Measurements from ENCODE around the gene RDH14. TPM values are rescaled to one million over a fixed set of nuclear protein-coding genes. Genes with fewer than 3 reads are reported as not detected.

Gene RDH14
- polyA plus RNA-seq, 1 donor (not counting 4 experiments of a cell fraction or from before 2014, with no cell fraction given) = 29.6 TPM

- no peaks in the 10 kb centered on the region for H4K20me1 ChIP-seq (ENCODE audit: control insufficient read depth, extremely low read depth, insufficient read depth, low read length)
- H3K4me3 ChIP-seq (ENCODE audit: control insufficient read depth in 2 of 3, extremely low read depth in 1 of 3, insufficient read depth in 2 of 3, low read depth in 1 of 3, low read length in 3 of 3) = no peak overlapping the region
- no peaks in the 10 kb centered on the region for H3K9me1 ChIP-seq (ENCODE audit: control insufficient read depth, extremely low read depth, insufficient read depth, low read length)
- H3K36me3 ChIP-seq (ENCODE audit: control insufficient read depth in 2 of 2, extremely low read depth in 1 of 2, insufficient read depth in 2 of 2, low read length in 2 of 2) = no peaks in the 10 kb centered on the region
- dilution Hi-C loops (cut with MboI; ENCODE audit: extremely low pct_ligation_motif_present, low sequenced_read_pairs) = no loop called here
- H3K9me3 ChIP-seq (ENCODE audit: control insufficient read depth, low read depth, low read length) = no peaks in the 10 kb centered on the region
- H3K4me1 ChIP-seq (ENCODE audit: control insufficient read depth, extremely low read depth, insufficient read depth, low read length) = no peaks in the 10 kb centered on the region
- no peak overlapping the region for H3K4me2 ChIP-seq (ENCODE audit: control insufficient read depth, extremely low read depth, insufficient read depth, low read depth, low read length)
- no peak overlapping the region for H2AFZ ChIP-seq (ENCODE audit: control insufficient read depth, low read length)
- TF ChIP-seq EZH2 (IDR thresholded peaks at IDR 0.05; ENCODE audit: low read length) (no peak), CTCF (optimal IDR thresholded peaks at IDR 0.05 in 1 of 3, IDR thresholded peaks at IDR 0.05 in 1 of 3, conservative IDR thresholded peaks at IDR 0.05 in 1 of 3; ENCODE audit: extremely low read depth in 1 of 3, insufficient read depth in 2 of 3, low read length in 3 of 3) (no peak)
- no peak overlapping the region for H3K9ac ChIP-seq (ENCODE audit: control insufficient read depth, extremely low read depth, insufficient read depth, low read length)
- no peaks in the 10 kb centered on the region for H3K79me2 ChIP-seq (ENCODE audit: control insufficient read depth, insufficient read depth, low read length)
- no peak overlapping the region for H3K27ac ChIP-seq (ENCODE audit: control insufficient read depth, insufficient read depth, low read length)
- DNase-seq (ENCODE audit: low read depth, low spot score) (no peak), FAIRE-seq (no peak)
- H3K27me3 ChIP-seq (ENCODE audit: control insufficient read depth, extremely low read depth, insufficient read depth, low read length) = no peaks in the 10 kb centered on the region
Measured at GRCh38 chr2:18605115-18605514, 44.7 kb upstream of the RDH14 start.

DNA sequence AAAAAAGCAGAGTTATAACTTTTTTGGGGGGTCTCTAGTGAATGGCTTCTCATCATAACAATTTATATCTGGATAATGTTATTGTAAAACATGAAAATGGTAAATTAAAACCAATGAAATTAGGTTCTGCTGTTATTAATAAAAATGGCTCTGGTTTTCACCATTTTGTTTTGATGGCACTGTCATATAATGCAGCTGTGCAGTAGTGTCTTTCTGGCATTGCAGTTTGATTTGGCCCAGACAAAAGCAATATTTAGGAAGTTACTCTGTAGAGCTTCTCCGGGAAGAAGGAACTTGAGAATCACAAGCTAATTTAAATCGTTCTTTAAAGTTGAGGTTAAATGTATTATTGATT is 44.1 kb upstream of the RDH14 start:
- H3K4me2 ChIP-seq (ENCODE audit: control insufficient read depth, extremely low read depth, insufficient read depth, low read depth, low read length) = no peak overlapping the region
- DNase-seq (ENCODE audit: low read depth, low spot score) (no peak), FAIRE-seq (no peak)
- no peaks in the 10 kb centered on the region for H3K4me1 ChIP-seq (ENCODE audit: control insufficient read depth, extremely low read depth, insufficient read depth, low read length)
- no peaks in the 10 kb centered on the region for H3K79me2 ChIP-seq (ENCODE audit: control insufficient read depth, insufficient read depth, low read length)
- no peak overlapping the region for H2AFZ ChIP-seq (ENCODE audit: control insufficient read depth, low read length)
- H3K9me1 ChIP-seq (ENCODE audit: control insufficient read depth, extremely low read depth, insufficient read depth, low read length) = no peaks in the 10 kb centered on the region
- no peak overlapping the region for H3K9ac ChIP-seq (ENCODE audit: control insufficient read depth, extremely low read depth, insufficient read depth, low read length)
- no peak for TF ChIP-seq EZH2 (IDR thresholded peaks at IDR 0.05; ENCODE audit: low read length)
- TF ChIP-seq CTCF (optimal IDR thresholded peaks at IDR 0.05 in 1 of 3, IDR thresholded peaks at IDR 0.05 in 1 of 3, conservative IDR thresholded peaks at IDR 0.05 in 1 of 3; ENCODE audit: extremely low read depth in 1 of 3, insufficient read depth in 2 of 3, low read length in 3 of 3) = no peak
- no peak overlapping the region for H3K4me3 ChIP-seq (ENCODE audit: control insufficient read depth in 2 of 3, extremely low read depth in 1 of 3, insufficient read depth in 2 of 3, low read depth in 1 of 3, low read length in 3 of 3)
- H3K36me3 ChIP-seq (ENCODE audit: control insufficient read depth in 2 of 2, extremely low read depth in 1 of 2, insufficient read depth in 2 of 2, low read length in 2 of 2) = no peaks in the 10 kb centered on the region
- dilution Hi-C loops (cut with MboI; ENCODE audit: extremely low pct_ligation_motif_present, low sequenced_read_pairs) = no loop called here
- H4K20me1 ChIP-seq (ENCODE audit: control insufficient read depth, extremely low read depth, insufficient read depth, low read length) = no peaks in the 10 kb centered on the region
- H3K27ac ChIP-seq (ENCODE audit: control insufficient read depth, insufficient read depth, low read length) = no peak overlapping the region
- H3K27me3 ChIP-seq (ENCODE audit: control insufficient read depth, extremely low read depth, insufficient read depth, low read length) = no peaks in the 10 kb centered on the region
- no peaks in the 10 kb centered on the region for H3K9me3 ChIP-seq (ENCODE audit: control insufficient read depth, low read depth, low read length)
